NT2/D1 (cell line): Measurements from ENCODE around the gene CUEDC1.
A peak's percentile ranks its signal among the peaks of the same experiment; 100 is the strongest.

ENCODE experiments used
- DNase-seq: peaks from one replicate; pipeline ENCODE4 v3.0.0-alpha.2; 2011; ENCODE audit warnings: low read depth, low spot score
- H3K27me3 ChIP-seq: 2 replicates; pipeline ENCODE4 v1.6.0; 2011; ENCODE audit warnings: mild to moderate bottlenecking; ENCODE audit not compliant: insufficient read length, insufficient read depth
- H3K36me3 ChIP-seq: 2 replicates; pipeline ENCODE4 v1.6.1; 2011; ENCODE audit warnings: mild to moderate bottlenecking, low read length, mixed read lengths; ENCODE audit not compliant: insufficient read depth, insufficient read length
- H3K4me1 ChIP-seq: 2 replicates; pipeline ENCODE4 v1.5.1; 2011; ENCODE audit not compliant: insufficient read depth, insufficient read length
- H3K4me3 ChIP-seq: 2 replicates; pipeline ENCODE4 v1.5.1; 2011; ENCODE audit warnings: low read depth; ENCODE audit not compliant: insufficient read length
- H3K9ac ChIP-seq: 2 replicates; pipeline ENCODE4 v1.6.0; 2011; ENCODE audit warnings: low read depth; ENCODE audit not compliant: insufficient read length
- H3K9me3 ChIP-seq: 2 replicates; pipeline ENCODE4 v1.5.1; 2011; ENCODE audit warnings: mild to moderate bottlenecking, low read length; ENCODE audit not compliant: insufficient read depth
- SUZ12 ChIP-seq: IDR thresholded peaks from 2 replicates; pipeline ENCODE4 v1.6.1; 2011; ENCODE audit not compliant: insufficient read length, insufficient read depth; ENCODE audit errors: extremely low read depth
- YY1 ChIP-seq: IDR thresholded peaks from 2 replicates; pipeline ENCODE4 v1.6.1; 2011; ENCODE audit not compliant: insufficient read length, insufficient read depth
- ZNF274 ChIP-seq: IDR thresholded peaks from 2 replicates; pipeline ENCODE4 v1.6.1; 2011; ENCODE audit warnings: mild to moderate bottlenecking, low read depth, low read length

CUEDC1 gene

GRCh38 chr17:57930239-57930638, 25.0 kb downstream of the CUEDC1 start:
- Histone ChIP-seq H3K4me1 (peaks cover 26% of the 10 kb centered on the region), H3K4me3 (no peak overlapping the region), H3K36me3 (peaks cover 2% of the 10 kb centered on the region), H3K9ac (no peak overlapping the region), H3K27me3 (no peaks in the 10 kb centered on the region), H3K9me3 (no peaks in the 10 kb centered on the region)
- DNase-seq: no peak
- TF ChIP-seq SUZ12 (no peak), ZNF274 (no peak), YY1 (no peak)

GRCh38 chr17:57929386-57929785, 25.8 kb downstream of the CUEDC1 start:
- DNase-seq: no peak
- no peaks in the 10 kb centered on the region for H3K27me3 ChIP-seq

GRCh38 chr17:57928928-57929327, 26.3 kb downstream of the CUEDC1 start:
- Histone ChIP-seq H3K36me3 (peaks cover 2% of the 10 kb centered on the region), H3K9me3 (no peaks in the 10 kb centered on the region), H3K9ac (no peak overlapping the region), H3K4me3 (no peak overlapping the region), H3K4me1 (peaks cover 26% of the 10 kb centered on the region), H3K27me3 (no peaks in the 10 kb centered on the region)
- no peak for DNase-seq
- no peak for TF ChIP-seq YY1
- TF ChIP-seq ZNF274: no peak
- TF ChIP-seq SUZ12: no peak

More at GRCh38 chr17:57929386-57929785, 25.8 kb downstream of the CUEDC1 start:
- no peak for TF ChIP-seq SUZ12
- TF ChIP-seq ZNF274: no peak
- no peak for TF ChIP-seq YY1
- peaks cover 26% of the 10 kb centered on the region for H3K4me1 ChIP-seq
- H3K9me3 ChIP-seq: no peaks in the 10 kb centered on the region
- peaks cover 2% of the 10 kb centered on the region for H3K36me3 ChIP-seq
- no peak overlapping the region for H3K9ac ChIP-seq
- no peak overlapping the region for H3K4me3 ChIP-seq

- no peak overlapping the region for H3K4me3 ChIP-seq
- TF ChIP-seq YY1 (peak; percentile 4), ZNF274 (no peak), SUZ12 (no peak)
- DNase-seq: no peak
Observed at GRCh38 chr17:57927048-57927723, 28.0 kb downstream of the CUEDC1 start.

GRCh38 chr17:57926723-57927047, 28.5 kb downstream of the CUEDC1 start:
- Histone ChIP-seq H3K4me1 (peaks cover 24% of the 10 kb centered on the region), H3K4me3 (no peak overlapping the region), H3K9ac (no peak overlapping the region), H3K36me3 (no peaks in the 10 kb centered on the region), H3K27me3 (no peaks in the 10 kb centered on the region), H3K9me3 (no peaks in the 10 kb centered on the region)
- DNase-seq: no peak
- no peak for TF ChIP-seq ZNF274
- no peak for TF ChIP-seq YY1
- no peak for TF ChIP-seq SUZ12

More at GRCh38 chr17:57927048-57927723, 28.0 kb downstream of the CUEDC1 start:
- Histone ChIP-seq H3K4me1 (peaks cover 26% of the 10 kb centered on the region), H3K9ac (peak overlapping the region; percentile 37), H3K9me3 (no peaks in the 10 kb centered on the region), H3K27me3 (no peaks in the 10 kb centered on the region), H3K36me3 (no peaks in the 10 kb centered on the region)

- TF ChIP-seq ZNF274: no peak
- no peak for TF ChIP-seq YY1
- no peak for TF ChIP-seq SUZ12
- Histone ChIP-seq H3K4me1 (peaks cover 17% of the 10 kb centered on the region), H3K9ac (peak overlapping the region; percentile 37), H3K27me3 (no peaks in the 10 kb centered on the region), H3K9me3 (no peaks in the 10 kb centered on the region), H3K4me3 (no peak overlapping the region), H3K36me3 (no peaks in the 10 kb centered on the region)
- no peak for DNase-seq
Observed at GRCh38 chr17:57925361-57925990, 29.7 kb downstream of the CUEDC1 start.

- Histone ChIP-seq H3K9me3 (no peaks in the 10 kb centered on the region), H3K4me1 (peaks cover 16% of the 10 kb centered on the region), H3K27me3 (no peaks in the 10 kb centered on the region), H3K36me3 (no peaks in the 10 kb centered on the region), H3K4me3 (no peak overlapping the region), H3K9ac (no peak overlapping the region)
- TF ChIP-seq ZNF274: no peak
- no peak for DNase-seq
Observed at GRCh38 chr17:57924677-57925076, 30.5 kb downstream of the CUEDC1 start.
